IPS DF 6.9 (cell line): Measurements from ENCODE around the gene ABCA10.

Source experiments
- DNase-seq: peaks from one replicate; pipeline ENCODE4 v3.0.0-alpha.2; 2013; ENCODE audit warnings: low read depth, low spot score
- H3K27ac ChIP-seq: one replicate; pipeline ENCODE4 v1.5.1; 2013; ENCODE audit warnings: low read length, control low read depth
- H3K27me3 ChIP-seq: 2 replicates; pipeline ENCODE4 v1.6.1; 2013; ENCODE audit warnings: mild to moderate bottlenecking, low read length; ENCODE audit not compliant: control insufficient read depth, insufficient read depth
- H3K36me3 ChIP-seq: 2 replicates; pipeline ENCODE4 v1.6.1; 2013; ENCODE audit warnings: low read length; ENCODE audit not compliant: control insufficient read depth, insufficient read depth
- H3K4me1 ChIP-seq: 2 replicates; pipeline ENCODE4 v1.6.1; 2013; ENCODE audit warnings: low read length; ENCODE audit not compliant: control insufficient read depth, insufficient read depth
- H3K4me3 ChIP-seq: 2 replicates; pipeline ENCODE4 v1.5.1; 2013; ENCODE audit warnings: mild to moderate bottlenecking, low read length
- H3K9me3 ChIP-seq: 2 replicates; pipeline ENCODE4 v1.6.1; 2013; ENCODE audit warnings: low read length, inconsistent platforms; ENCODE audit not compliant: control insufficient read depth, insufficient read depth
- WGBS: extraction: QIAGEN DNeasy Blood & Tissue Kit; methylation state at CpG from one replicate; pipeline ENCODE4 v1.1.7; 2013; ENCODE audit warnings: mixed read lengths, missing lambda C conversion rate; ENCODE audit not compliant: insufficient read length, insufficient coverage; 5-methylcytosine and 5-hydroxymethylcytosine counted together

Gene ABCA10

GRCh38 chr17:69166957-69167356, 61.7 kb downstream of the ABCA10 start:
- Histone ChIP-seq H3K4me3 (no peak overlapping the region), H3K27ac (no peak overlapping the region), H3K36me3 (no peaks in the 10 kb centered on the region), H3K27me3 (no peaks in the 10 kb centered on the region), H3K9me3 (no peaks in the 10 kb centered on the region), H3K4me1 (no peaks in the 10 kb centered on the region)
- DNase-seq: no peak
- no CpG with 5 or more reads among the region's 2 CpGs for WGBS

- Histone ChIP-seq H3K9me3 (no peaks in the 10 kb centered on the region), H3K27ac (no peak overlapping the region), H3K4me3 (no peak overlapping the region), H3K4me1 (no peaks in the 10 kb centered on the region), H3K36me3 (no peaks in the 10 kb centered on the region), H3K27me3 (no peaks in the 10 kb centered on the region)
- DNase-seq: no peak
Measured at GRCh38 chr17:69164206-69164605, 64.4 kb downstream of the ABCA10 start.

- no peak for DNase-seq
- Histone ChIP-seq H3K27me3 (no peaks in the 10 kb centered on the region), H3K36me3 (no peaks in the 10 kb centered on the region), H3K9me3 (no peaks in the 10 kb centered on the region), H3K4me1 (no peaks in the 10 kb centered on the region), H3K27ac (no peak overlapping the region), H3K4me3 (no peak overlapping the region)
Measured at GRCh38 chr17:69159418-69159817, 69.2 kb downstream of the ABCA10 start.

GRCh38 chr17:69154267-69154666, 74.4 kb downstream of the ABCA10 start:
- no peak overlapping the region for H3K4me3 ChIP-seq
- H3K27me3 ChIP-seq: no peaks in the 10 kb centered on the region
- H3K4me1 ChIP-seq: no peaks in the 10 kb centered on the region
- no peaks in the 10 kb centered on the region for H3K9me3 ChIP-seq
- H3K27ac ChIP-seq: no peak overlapping the region
- WGBS: no CpG with 5 or more reads among the region's 2 CpGs
- H3K36me3 ChIP-seq: no peaks in the 10 kb centered on the region
- no peak for DNase-seq

GRCh38 chr17:69150333-69150732, 78.3 kb downstream of the ABCA10 start:
- 100% methylated on average over 1 of the region's 1 CpG for WGBS
- Histone ChIP-seq H3K9me3 (no peaks in the 10 kb centered on the region), H3K36me3 (no peaks in the 10 kb centered on the region), H3K4me1 (no peaks in the 10 kb centered on the region), H3K27me3 (no peaks in the 10 kb centered on the region), H3K27ac (no peak overlapping the region), H3K4me3 (no peak overlapping the region)
- no peak for DNase-seq

GRCh38 chr17:69147460-69147859, 81.2 kb downstream of the ABCA10 start:
- WGBS: no CpG with 5 or more reads among the region's 2 CpGs
- Histone ChIP-seq H3K36me3 (no peaks in the 10 kb centered on the region), H3K27ac (no peak overlapping the region), H3K4me1 (no peaks in the 10 kb centered on the region), H3K27me3 (no peaks in the 10 kb centered on the region), H3K4me3 (no peak overlapping the region), H3K9me3 (no peaks in the 10 kb centered on the region)
- DNase-seq: no peak

DNA sequence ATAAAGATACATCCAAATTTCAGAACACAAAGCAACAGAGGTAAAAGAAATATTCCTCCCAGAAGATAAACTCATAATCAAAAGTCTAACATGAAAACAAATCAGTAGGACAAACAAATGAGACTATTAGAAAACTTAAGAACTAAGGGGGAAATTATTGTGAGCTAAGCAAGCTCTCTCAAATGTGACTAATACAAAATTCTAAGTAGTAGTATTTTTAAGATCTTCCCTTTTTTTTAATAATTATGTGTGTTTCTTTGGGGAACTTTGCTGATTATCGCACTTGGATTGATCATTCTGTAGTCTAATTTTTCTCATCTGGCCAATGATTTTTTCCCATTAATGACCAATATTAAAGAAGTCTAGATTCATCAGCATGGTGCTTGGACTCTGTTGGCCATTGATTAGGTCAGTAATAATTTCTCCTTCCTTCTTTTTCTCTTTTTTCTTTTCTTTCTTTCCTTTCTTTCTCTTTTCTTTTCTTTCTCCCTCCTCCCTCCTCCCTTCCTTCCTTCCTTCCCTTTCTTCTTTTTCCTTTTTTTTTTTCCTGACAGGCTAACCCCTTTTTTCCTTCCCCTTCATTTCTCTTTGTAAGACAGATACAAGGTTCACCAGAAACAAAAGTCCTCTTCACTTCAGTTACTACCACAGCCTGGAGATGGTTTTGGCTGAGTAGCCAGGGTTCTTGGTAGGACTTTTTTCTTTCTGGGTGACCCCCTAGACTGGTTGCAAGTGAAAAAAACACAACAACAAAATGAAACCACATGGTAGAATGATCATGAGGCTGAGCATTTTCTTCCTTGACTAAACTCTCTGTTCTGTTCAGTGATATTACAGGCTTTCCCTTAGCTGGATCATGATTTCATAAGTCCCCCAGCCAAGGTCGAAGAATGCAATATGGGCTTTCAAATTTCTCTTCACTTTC, 84.0 kb downstream of the ABCA10 start:
- no peak for DNase-seq
- Histone ChIP-seq H3K27ac (no peak overlapping the region), H3K4me3 (no peak overlapping the region), H3K36me3 (no peaks in the 10 kb centered on the region), H3K9me3 (no peaks in the 10 kb centered on the region), H3K4me1 (no peaks in the 10 kb centered on the region), H3K27me3 (no peaks in the 10 kb centered on the region)
- WGBS: no CpG with 5 or more reads among the region's 2 CpGs

DNA sequence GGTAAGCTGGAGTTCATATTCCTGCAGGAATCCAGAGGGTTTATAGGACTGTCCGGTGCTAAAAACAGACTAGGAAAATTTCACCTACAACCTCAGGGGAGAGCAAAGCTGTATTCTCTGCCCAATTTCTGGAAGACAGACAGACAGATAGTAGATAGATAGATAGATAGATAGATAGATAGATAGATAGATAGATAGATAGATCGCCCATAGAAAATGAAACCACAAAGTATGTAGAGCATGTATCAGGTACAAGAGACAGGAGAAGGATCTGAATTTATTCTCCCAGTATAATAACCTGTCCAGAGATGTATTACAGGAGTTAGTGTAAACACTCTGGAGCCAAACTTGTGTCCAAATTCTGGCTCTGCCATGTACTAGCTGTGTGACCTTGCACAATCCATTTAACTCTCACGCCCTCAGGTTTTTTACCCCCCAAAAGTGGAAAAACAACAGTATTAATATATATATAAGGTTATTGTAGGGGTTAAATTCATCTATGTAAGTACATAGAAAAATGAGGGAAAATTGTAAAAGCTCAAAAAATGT, 84.9 kb downstream of the ABCA10 start:
- no peaks in the 10 kb centered on the region for H3K36me3 ChIP-seq
- no peaks in the 10 kb centered on the region for H3K9me3 ChIP-seq
- no peaks in the 10 kb centered on the region for H3K27me3 ChIP-seq
- no peaks in the 10 kb centered on the region for H3K4me1 ChIP-seq
- H3K4me3 ChIP-seq: no peak overlapping the region
- no peak for DNase-seq
- no peak overlapping the region for H3K27ac ChIP-seq
- no CpG with 5 or more reads among the region's 3 CpGs for WGBS

DNA sequence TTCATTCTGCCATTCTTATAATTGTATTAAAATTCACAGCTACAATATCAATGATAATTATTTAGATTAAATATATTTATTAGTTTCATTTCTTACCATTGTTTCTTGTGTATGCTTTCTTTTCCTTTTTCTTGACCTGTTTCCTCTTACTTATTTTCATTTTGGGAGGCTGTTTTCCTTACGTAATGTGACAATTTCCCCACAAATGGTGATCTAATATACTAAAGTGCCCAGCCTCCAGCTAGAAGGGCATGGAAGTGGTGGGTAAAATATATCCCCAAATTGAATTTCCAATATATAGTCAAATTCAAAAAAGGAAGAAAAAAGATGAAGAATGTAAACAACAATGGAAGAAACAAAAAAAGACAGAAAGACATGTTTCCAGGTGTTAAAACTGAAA, 85.5 kb downstream of the ABCA10 start:
- Histone ChIP-seq H3K36me3 (no peaks in the 10 kb centered on the region), H3K4me1 (no peaks in the 10 kb centered on the region), H3K27ac (no peak overlapping the region), H3K9me3 (no peaks in the 10 kb centered on the region), H3K27me3 (no peaks in the 10 kb centered on the region), H3K4me3 (no peak overlapping the region)
- WGBS: no CpG with 5 or more reads among the region's 1 CpG
- DNase-seq: no peak

DNA sequence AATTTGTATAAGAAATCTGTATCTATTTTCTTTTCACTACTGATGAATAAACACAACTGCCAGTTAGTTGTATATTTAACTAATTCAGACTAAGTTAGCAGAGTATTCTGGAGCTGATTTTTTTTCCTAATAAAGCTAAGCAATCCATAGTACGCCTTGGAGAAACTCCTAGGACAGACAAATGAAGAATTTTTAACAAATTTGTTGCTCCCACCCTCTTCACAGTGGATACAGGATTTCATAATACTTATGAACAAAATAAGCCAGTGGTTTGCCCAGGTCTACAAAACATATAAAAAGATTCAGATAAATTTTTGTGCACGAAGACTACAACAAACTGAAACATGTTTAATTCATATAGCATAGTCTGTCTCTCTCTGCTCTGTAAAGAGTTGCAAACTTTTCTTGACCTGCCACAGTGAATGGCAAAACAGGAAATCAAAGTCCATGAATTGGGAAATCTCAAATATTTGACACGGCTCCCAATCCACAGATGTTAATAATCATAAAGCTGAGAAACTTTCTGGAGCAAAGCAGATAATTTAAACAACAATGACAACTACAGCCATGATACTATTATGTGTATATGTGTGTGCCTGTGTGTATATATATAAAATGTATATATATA, 86.3 kb downstream of the ABCA10 start:
- Histone ChIP-seq H3K27me3 (no peaks in the 10 kb centered on the region), H3K9me3 (no peaks in the 10 kb centered on the region), H3K4me1 (no peaks in the 10 kb centered on the region), H3K36me3 (no peaks in the 10 kb centered on the region), H3K4me3 (no peak overlapping the region), H3K27ac (no peak overlapping the region)
- no peak for DNase-seq
- no CpG with 5 or more reads among the region's 3 CpGs for WGBS
